ENCODE measurements around the gene C1RL. TPM values are rescaled to one million over a fixed set of nuclear protein-coding genes. Genes with fewer than 3 reads are reported as not detected.
A peak's percentile ranks its signal among the peaks of the same experiment; 100 is the strongest.
"Not testable (repeated sequence)": the region's sequence is repeated elsewhere in the genome, so short reads cannot be mapped to it uniquely, and the experiment has no call there.

The C1RL gene
- total RNA-seq, 5 donors from 2014 or later (not counting 1 experiment from before 2014, with no cell fraction given): 18.1 to 36.6 (median 30.8) TPM

DNA sequence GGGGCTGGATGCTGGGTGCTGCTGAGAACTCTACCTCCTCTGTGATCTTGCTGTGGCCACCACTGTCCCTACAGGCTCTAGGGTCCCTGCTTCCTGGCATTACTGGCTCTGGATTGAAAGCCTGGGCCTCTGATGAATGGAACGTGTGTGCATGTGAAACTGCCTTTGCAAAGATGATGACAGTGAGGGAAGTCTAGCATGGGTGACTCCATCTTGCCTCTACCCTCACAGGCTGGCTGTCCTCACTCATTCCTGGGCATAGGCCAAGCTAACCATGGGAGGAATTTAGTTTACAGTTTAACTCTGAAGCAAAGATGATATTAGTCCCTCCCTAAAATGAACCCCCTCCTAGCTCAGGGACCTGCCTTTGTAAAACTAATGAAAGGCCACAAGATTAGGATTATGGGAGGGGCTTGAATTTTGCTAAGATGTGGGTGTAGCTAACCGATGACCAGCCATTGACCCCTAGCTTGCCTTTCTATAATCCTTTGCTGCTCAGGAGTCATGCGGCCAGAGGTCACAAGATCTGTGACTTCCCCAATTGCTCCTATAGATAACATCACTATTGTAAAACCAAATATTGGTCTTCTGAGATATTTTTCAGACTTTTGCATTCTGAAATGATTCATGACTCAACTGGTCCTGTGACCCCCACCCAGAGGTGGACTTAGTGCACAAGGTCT is 50.7 kb downstream of the C1RL start:
- POLR2A ChIA-PET: no interaction called here
- ATAC-seq (replicated peaks in 1 of 4): no peak

DNA sequence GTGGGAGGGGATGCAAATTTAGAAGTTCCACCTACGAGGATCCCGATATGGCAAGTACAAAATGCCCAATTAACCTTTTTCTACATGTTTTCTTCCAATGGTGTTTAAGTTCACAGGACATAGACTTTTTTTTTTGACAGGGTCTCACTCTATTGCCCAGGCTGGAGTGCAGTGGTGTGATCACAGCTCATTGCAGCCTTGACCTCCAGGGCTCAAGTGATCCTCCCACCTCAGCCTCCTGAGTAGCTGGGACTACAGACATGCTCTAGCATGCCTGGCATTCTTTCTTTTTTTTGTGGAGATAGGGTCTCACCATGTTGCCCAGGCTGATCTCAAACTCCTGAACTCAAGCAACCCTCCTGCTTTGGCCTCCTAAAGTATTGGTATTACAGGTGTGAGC is 53.3 kb downstream of the C1RL start:
- POLR2A ChIA-PET; ATAC-seq (replicated peaks in 1 of 4); DNase-seq; H3K27ac Mint-ChIP-seq; H3K36me3 ChIP-seq (ENCODE audit: control insufficient read depth in 2 of 2, extremely low read depth in 1 of 2, insufficient read depth in 1 of 2, low read length in 1 of 2); H3K9me3 ChIP-seq; H3K27ac ChIP-seq (ENCODE audit: low read length); H3K4me1 Mint-ChIP-seq; H3K4me1 ChIP-seq (ENCODE audit: control insufficient read depth in 1 of 2, extremely low read depth in 1 of 2, insufficient read depth in 2 of 2, low read length in 2 of 2); H3K4me3 Mint-ChIP-seq; H3K9me3 Mint-ChIP-seq; H3K4me3 ChIP-seq (ENCODE audit: control insufficient read depth in 1 of 2, extremely low read depth in 1 of 2, low read length in 1 of 2); H3K36me3 Mint-ChIP-seq: not testable (repeated sequence)
- CTCF ChIA-PET: interaction anchor here in 1 of 2 donors (0.8 kb wide), 1 partner anchor 27 kb away, joined by 3 read pairs; no protein-coding TSS in a partner anchor
- peaks cover 10 to 61% of the 10 kb centered on the region in 2 donors for H3K27me3 Mint-ChIP-seq
- peaks cover 0 to 29% of the 10 kb centered on the region in 2 experiments for H3K27me3 ChIP-seq (replicated peaks in 1 of 2; ENCODE audit: control insufficient read depth in 2 of 2, extremely low read depth in 1 of 2, insufficient read depth in 2 of 2, low read length in 1 of 2)
- no CpG with 5 or more reads among the region's 2 CpGs for WGBS (ENCODE audit: insufficient coverage)

More for the DNA sequence above, 50.7 kb downstream of the C1RL start:
- H3K4me3 Mint-ChIP-seq: no peak overlapping the region
- CTCF ChIA-PET: no interaction called here
- no peaks in the 10 kb centered on the region for H3K9me3 Mint-ChIP-seq
- no peaks in the 10 kb centered on the region for H3K4me1 Mint-ChIP-seq
- Histone ChIP-seq H3K4me1 (ENCODE audit: control insufficient read depth in 1 of 2, extremely low read depth in 1 of 2, insufficient read depth in 2 of 2, low read length in 2 of 2) (no peaks in the 10 kb centered on the region), H3K36me3 (ENCODE audit: control insufficient read depth in 2 of 2, extremely low read depth in 1 of 2, insufficient read depth in 1 of 2, low read length in 1 of 2) (no peaks in the 10 kb centered on the region), H3K4me3 (ENCODE audit: control insufficient read depth in 1 of 2, extremely low read depth in 1 of 2, low read length in 1 of 2) (no peak overlapping the region), H3K9me3 (no peaks in the 10 kb centered on the region), H3K27me3 (replicated peaks in 1 of 2; ENCODE audit: control insufficient read depth in 2 of 2, extremely low read depth in 1 of 2, insufficient read depth in 2 of 2, low read length in 1 of 2) (peaks cover 0 to 34% of the 10 kb centered on the region in 2 experiments), H3K27ac (ENCODE audit: low read length) (no peak overlapping the region)
- no peak for DNase-seq
- H3K36me3 Mint-ChIP-seq: no peaks in the 10 kb centered on the region
- H3K27ac Mint-ChIP-seq: no peak overlapping the region
- WGBS (ENCODE audit: insufficient coverage): no CpG with 5 or more reads among the region's 3 CpGs
- peaks cover 10 to 67% of the 10 kb centered on the region in 2 donors for H3K27me3 Mint-ChIP-seq

DNA sequence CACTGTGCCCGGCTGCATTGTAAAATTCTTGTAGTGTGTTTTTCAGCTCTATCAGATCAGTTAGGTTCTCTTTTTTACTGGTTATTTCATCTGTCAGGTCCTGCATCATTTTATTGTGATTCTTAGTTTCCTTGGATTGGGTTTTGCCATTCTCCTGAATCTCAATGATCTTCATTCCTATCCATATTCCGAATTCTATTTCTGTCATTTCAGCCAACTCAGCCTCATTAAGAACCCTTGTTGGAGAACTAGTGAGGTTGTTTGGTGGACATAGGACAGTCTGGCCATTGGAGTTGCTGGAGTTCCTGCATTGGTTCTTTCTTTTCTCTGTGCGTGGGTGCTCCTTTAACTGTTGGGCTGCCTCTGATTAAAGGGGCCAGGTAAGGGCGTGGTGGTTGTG is 54.1 kb downstream of the C1RL start:
- DNase-seq (no peak), ATAC-seq (replicated peaks in 1 of 4) (no peak)
- no peak overlapping the region for H3K4me3 ChIP-seq (ENCODE audit: control insufficient read depth in 1 of 2, extremely low read depth in 1 of 2, low read length in 1 of 2)
- H3K27me3 ChIP-seq (replicated peaks in 1 of 2; ENCODE audit: control insufficient read depth in 2 of 2, extremely low read depth in 1 of 2, insufficient read depth in 2 of 2, low read length in 1 of 2): peaks cover 0 to 24% of the 10 kb centered on the region in 2 experiments
- no peaks in the 10 kb centered on the region for H3K4me1 Mint-ChIP-seq
- no peak overlapping the region for H3K27ac Mint-ChIP-seq
- no peaks in the 10 kb centered on the region for H3K9me3 ChIP-seq
- H3K27ac ChIP-seq (ENCODE audit: low read length): no peak overlapping the region
- ChIA-PET POLR2A (no interaction called here), CTCF (no interaction called here)
- H3K36me3 ChIP-seq (ENCODE audit: control insufficient read depth in 2 of 2, extremely low read depth in 1 of 2, insufficient read depth in 1 of 2, low read length in 1 of 2): no peaks in the 10 kb centered on the region
- H3K4me1 ChIP-seq (ENCODE audit: control insufficient read depth in 1 of 2, extremely low read depth in 1 of 2, insufficient read depth in 2 of 2, low read length in 2 of 2): no peaks in the 10 kb centered on the region
- H3K9me3 Mint-ChIP-seq: no peaks in the 10 kb centered on the region
- peaks cover 7 to 52% of the 10 kb centered on the region in 2 donors for H3K27me3 Mint-ChIP-seq
- no peaks in the 10 kb centered on the region for H3K36me3 Mint-ChIP-seq
- no peak overlapping the region for H3K4me3 Mint-ChIP-seq
- WGBS (ENCODE audit: insufficient coverage): no CpG with 5 or more reads among the region's 4 CpGs

DNA sequence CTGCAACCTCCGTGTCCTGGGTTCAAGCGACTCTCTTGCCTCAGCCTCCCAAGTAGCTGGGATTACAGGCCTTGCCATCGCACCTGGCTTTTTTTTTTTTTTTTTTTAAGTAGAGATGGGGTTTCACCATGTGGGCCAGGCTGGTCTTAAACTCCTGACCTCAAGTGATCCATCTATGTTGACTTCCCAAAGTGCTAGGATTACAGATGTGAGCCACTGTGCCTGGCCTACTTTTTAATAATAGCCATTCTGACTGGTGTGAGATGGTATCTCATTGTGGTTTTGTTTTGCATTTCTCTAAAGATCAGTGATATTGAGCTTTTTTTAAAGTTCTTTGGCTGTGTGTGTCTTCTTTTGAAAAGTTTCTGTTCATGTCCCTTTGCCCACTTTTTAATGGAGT is 59.0 kb downstream of the C1RL start:
- H3K4me3 Mint-ChIP-seq; H3K4me1 ChIP-seq (ENCODE audit: control insufficient read depth in 1 of 2, extremely low read depth in 1 of 2, insufficient read depth in 2 of 2, low read length in 2 of 2); DNase-seq; H3K9me3 Mint-ChIP-seq; H3K36me3 ChIP-seq (ENCODE audit: control insufficient read depth in 2 of 2, extremely low read depth in 1 of 2, insufficient read depth in 1 of 2, low read length in 1 of 2); H3K27me3 Mint-ChIP-seq; H3K36me3 Mint-ChIP-seq; H3K27me3 ChIP-seq (replicated peaks in 1 of 2; ENCODE audit: control insufficient read depth in 2 of 2, extremely low read depth in 1 of 2, insufficient read depth in 2 of 2, low read length in 1 of 2); H3K27ac ChIP-seq (ENCODE audit: low read length); H3K4me3 ChIP-seq (ENCODE audit: control insufficient read depth in 1 of 2, extremely low read depth in 1 of 2, low read length in 1 of 2); H3K27ac Mint-ChIP-seq; H3K9me3 ChIP-seq; ATAC-seq (replicated peaks in 1 of 4); POLR2A ChIA-PET: not testable (repeated sequence)
- H3K4me1 Mint-ChIP-seq: peaks cover 10 to 16% (median 16%) of the 10 kb centered on the region in 3 donors
- CTCF ChIA-PET: interaction anchor here in 1 of 2 donors (0.5 to 0.8 kb wide), 2 partner anchors 9 to 29 kb away, joined by 3 read pairs; no protein-coding TSS in a partner anchor
- no CpG with 5 or more reads among the region's 3 CpGs for WGBS (ENCODE audit: insufficient coverage)

DNA sequence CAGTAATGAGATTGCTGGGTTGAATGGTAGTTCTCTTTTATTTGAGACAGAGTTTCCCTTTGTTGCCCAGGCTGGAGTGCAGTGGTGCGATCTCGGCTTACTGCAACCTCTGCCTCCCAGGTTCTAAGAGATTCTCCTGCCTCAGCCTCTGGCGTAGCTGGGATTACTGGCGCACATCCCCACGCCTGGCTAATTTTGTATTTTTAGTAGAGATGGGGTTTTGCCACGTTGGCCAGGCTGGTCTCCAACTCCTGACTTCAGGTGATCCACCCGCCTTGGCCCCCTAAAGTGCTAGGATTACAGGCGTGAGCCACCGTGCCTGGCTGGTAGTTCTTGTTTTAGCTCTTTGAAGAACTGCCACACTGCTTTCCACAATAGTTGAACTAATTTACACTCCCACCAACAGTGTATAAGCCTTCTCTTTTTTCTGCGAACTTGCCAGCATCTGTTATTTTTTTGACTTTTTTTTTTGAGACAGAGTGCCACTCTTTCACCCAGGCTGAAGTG is 59.5 kb downstream of the C1RL start:
- H3K36me3 ChIP-seq (ENCODE audit: control insufficient read depth in 2 of 2, extremely low read depth in 1 of 2, insufficient read depth in 1 of 2, low read length in 1 of 2); H3K4me1 ChIP-seq (ENCODE audit: control insufficient read depth in 1 of 2, extremely low read depth in 1 of 2, insufficient read depth in 2 of 2, low read length in 2 of 2); H3K27ac Mint-ChIP-seq; H3K9me3 Mint-ChIP-seq; H3K27me3 ChIP-seq (replicated peaks in 1 of 2; ENCODE audit: control insufficient read depth in 2 of 2, extremely low read depth in 1 of 2, insufficient read depth in 2 of 2, low read length in 1 of 2); DNase-seq; H3K36me3 Mint-ChIP-seq; H3K4me3 Mint-ChIP-seq; POLR2A ChIA-PET; H3K27me3 Mint-ChIP-seq; H3K27ac ChIP-seq (ENCODE audit: low read length); H3K4me3 ChIP-seq (ENCODE audit: control insufficient read depth in 1 of 2, extremely low read depth in 1 of 2, low read length in 1 of 2); H3K9me3 ChIP-seq; ATAC-seq (replicated peaks in 1 of 4): not testable (repeated sequence)
- 100% methylated on average over 5 of the region's 10 CpGs for whole genome bisulfite sequencing (ENCODE audit: insufficient coverage)
- CTCF ChIA-PET: interaction anchor here in 1 of 2 donors (0.5 kb wide), 1 partner anchor 10 kb away, joined by 3 read pairs; no protein-coding TSS in a partner anchor
- peaks cover 10 to 16% (median 16%) of the 10 kb centered on the region in 3 donors for H3K4me1 Mint-ChIP-seq

DNA sequence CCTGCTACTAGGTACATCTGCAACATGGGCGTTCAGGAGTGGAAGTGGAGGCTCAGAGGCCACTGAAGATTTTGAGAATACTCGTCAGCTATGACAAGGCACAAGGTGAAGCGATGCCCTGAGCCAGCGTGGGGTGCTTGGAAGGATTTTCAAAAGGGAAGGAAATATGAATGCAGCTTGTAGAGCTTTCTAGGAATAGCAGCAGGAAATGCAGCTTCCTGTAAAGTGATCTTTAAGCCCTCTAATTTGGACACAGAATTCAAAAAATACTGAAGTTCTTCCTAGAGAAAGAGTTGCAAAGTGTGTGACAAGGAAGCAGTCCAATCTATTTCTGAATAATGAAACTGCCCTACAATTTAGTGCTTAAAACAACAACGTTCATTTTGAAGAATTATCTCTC is 61.7 kb downstream of the C1RL start:
- Mint-ChIP-seq H3K36me3 (no peaks in the 10 kb centered on the region), H3K27me3 (peaks cover 0 to 2% of the 10 kb centered on the region in 2 donors), H3K4me3 (no peak overlapping the region), H3K4me1 (peaks cover 10 to 16% (median 16%) of the 10 kb centered on the region in 3 donors), H3K9me3 (no peaks in the 10 kb centered on the region), H3K27ac (peak overlapping the region in 1 of 2 donors; percentile 33)
- no peaks in the 10 kb centered on the region for H3K27me3 ChIP-seq (replicated peaks in 1 of 2; ENCODE audit: control insufficient read depth in 2 of 2, extremely low read depth in 1 of 2, insufficient read depth in 2 of 2, low read length in 1 of 2)
- peaks cover 5 to 9% of the 10 kb centered on the region in 2 experiments for H3K4me1 ChIP-seq (ENCODE audit: control insufficient read depth in 1 of 2, extremely low read depth in 1 of 2, insufficient read depth in 2 of 2, low read length in 2 of 2)
- POLR2A ChIA-PET: no interaction called here
- no peak for DNase-seq
- 45% methylated on average over 4 of the region's 5 CpGs for WGBS (ENCODE audit: insufficient coverage)
- no peak overlapping the region for H3K4me3 ChIP-seq (ENCODE audit: control insufficient read depth in 1 of 2, extremely low read depth in 1 of 2, low read length in 1 of 2)
- no peaks in the 10 kb centered on the region for H3K36me3 ChIP-seq (ENCODE audit: control insufficient read depth in 2 of 2, extremely low read depth in 1 of 2, insufficient read depth in 1 of 2, low read length in 1 of 2)
- CTCF ChIA-PET: no interaction called here
- no peak for ATAC-seq (replicated peaks in 1 of 4)
- H3K9me3 ChIP-seq: no peaks in the 10 kb centered on the region
- no peak overlapping the region for H3K27ac ChIP-seq (ENCODE audit: low read length)
